HG03571 (cell line): ENCODE measurements around the gene ETV2.
"Not testable (repeated sequence)": the region's sequence is repeated elsewhere in the genome, so short reads cannot be mapped to it uniquely, and the experiment has no call there.

Source experiments
- ATAC-seq: cut with Tn5 transposase; IDR thresholded peaks from one replicate; pipeline ENCODE4 v1.9.1; 2021; ENCODE audit not compliant: unreplicated experiment

Gene ETV2

GRCh38 chr19:35641515-35642151, at the start of gene ETV2:
TSS of gene ETV2 (plus strand) at chr19:35641745. CDS start at chr19:35642461, 716 bp downstream.
- no peak for ATAC-seq

- ATAC-seq, result no peak
Observed at GRCh38 chr19:35592226-35592625, 49.3 kb upstream of the ETV2 start.

- not testable (repeated sequence) for ATAC-seq
Observed at GRCh38 chr19:35595026-35595425, 46.5 kb upstream of the ETV2 start.

GRCh38 chr19:35595928-35596327, 45.6 kb upstream of the ETV2 start:
- no peak for ATAC-seq

- ATAC-seq, result no peak
Observed at GRCh38 chr19:35596366-35596999, 45.1 kb upstream of the ETV2 start.

- no peak for ATAC-seq
Observed at GRCh38 chr19:35601971-35602370, 39.6 kb upstream of the ETV2 start.

GRCh38 chr19:35604436-35604835, 37.1 kb upstream of the ETV2 start:
- not testable (repeated sequence) for ATAC-seq

GRCh38 chr19:35607170-35607569, 34.4 kb upstream of the ETV2 start:
- ATAC-seq, result not testable (repeated sequence)

- no peak for ATAC-seq
Observed at GRCh38 chr19:35607661-35608060, 33.9 kb upstream of the ETV2 start.

- no peak for ATAC-seq
Observed at GRCh38 chr19:35608251-35608650, 33.3 kb upstream of the ETV2 start.

GRCh38 chr19:35609851-35610353, 31.6 kb upstream of the ETV2 start:
- no peak for ATAC-seq

- peak; percentile 2 for ATAC-seq
Observed at GRCh38 chr19:35612224-35612558, 29.4 kb upstream of the ETV2 start.

GRCh38 chr19:35612559-35613321, 28.8 kb upstream of the ETV2 start, which contains the start of gene HAUS5:
TSS of gene HAUS5 (plus strand) at chr19:35612735. CDS start at chr19:35612795, 60 bp downstream.
- ATAC-seq, result peak; percentile 67

GRCh38 chr19:35613574-35613973, 28.0 kb upstream of the ETV2 start:
- ATAC-seq, result no peak

- no peak for ATAC-seq
Observed at GRCh38 chr19:35615036-35615435, 26.5 kb upstream of the ETV2 start.

GRCh38 chr19:35618857-35619256, 22.7 kb upstream of the ETV2 start:
- no peak for ATAC-seq

GRCh38 chr19:35619290-35619923, 22.1 kb upstream of the ETV2 start:
- ATAC-seq, result no peak

GRCh38 chr19:35620001-35620400, 21.5 kb upstream of the ETV2 start:
- no peak for ATAC-seq

- ATAC-seq, result no peak
Observed at GRCh38 chr19:35621708-35622107, 19.8 kb upstream of the ETV2 start.

GRCh38 chr19:35622750-35623149, 18.8 kb upstream of the ETV2 start:
- no peak for ATAC-seq

GRCh38 chr19:35623327-35624010, 18.1 kb upstream of the ETV2 start:
- ATAC-seq, result no peak
